WI38 (cell line): ENCODE data around the gene SCAMP1.

Experiments used
- H3K4me3 ChIP-seq: 2 replicates; pipeline ENCODE4 v1.5.1; 2011; ENCODE audit warnings: low read depth, mild to moderate bottlenecking, control low read depth, low read length
- CTCF ChIP-seq: IDR thresholded peaks from 2 replicates; pipeline ENCODE4 v1.5.1; 2012; ENCODE audit warnings: low read depth, mild to moderate bottlenecking, control low read depth, low read length

Gene SCAMP1

GRCh38 chr5:78483809-78484521 lies 123.5 kb downstream of the SCAMP1 start:
- no peak for TF ChIP-seq CTCF
- no peak overlapping the region for H3K4me3 ChIP-seq

- H3K4me3 ChIP-seq = no peak overlapping the region
- TF ChIP-seq CTCF = no peak
These were observed 125.8 kb downstream of the SCAMP1 start for GRCh38 chr5:78486218-78486617.

GRCh38 chr5:78487846-78488245 lies 127.4 kb downstream of the SCAMP1 start:
- no peak for TF ChIP-seq CTCF
- no peak overlapping the region for H3K4me3 ChIP-seq

- no peak for TF ChIP-seq CTCF
- no peak overlapping the region for H3K4me3 ChIP-seq
These were observed 130.5 kb downstream of the SCAMP1 start for GRCh38 chr5:78490709-78491485.

- no peak overlapping the region for H3K4me3 ChIP-seq
- TF ChIP-seq CTCF = no peak
These were observed 131.8 kb downstream of the SCAMP1 start for GRCh38 chr5:78492224-78492623.

GRCh38 chr5:78492650-78493049 lies 132.2 kb downstream of the SCAMP1 start:
- no peak for TF ChIP-seq CTCF
- no peak overlapping the region for H3K4me3 ChIP-seq

GRCh38 chr5:78495800-78496199 lies 135.4 kb downstream of the SCAMP1 start:
- no peak for TF ChIP-seq CTCF
- no peak overlapping the region for H3K4me3 ChIP-seq
